ENCODE measurements around the gene ELOVL5.

- no peak for TF ChIP-seq CTCF (IDR thresholded peaks at IDR 0.05; ENCODE audit: low read length)
- no peak for TF ChIP-seq EZH2 (optimal IDR thresholded peaks at IDR 0.05; ENCODE audit: low read depth, low read length)
Measured at GRCh38 chr6:53327017-53327395, 21.7 kb downstream of the ELOVL5 start.

Measured in MM.1S (cell line).